Stimulated activated CD8-positive, alpha-beta memory T cell treated with anti-CD3 and anti-CD28 coated beads, Interleukin-2, amount 100 ng/mL, for 1 hour (primary cell): ENCODE data around the gene WDR45B.

Source experiments
- DNase-seq, 2 donors: peaks; one replicate each; pipeline ENCODE4 v3.0.0-alpha.2; 2020; ENCODE audit warnings: low read depth in 2 of 2

Gene WDR45B

DNA sequence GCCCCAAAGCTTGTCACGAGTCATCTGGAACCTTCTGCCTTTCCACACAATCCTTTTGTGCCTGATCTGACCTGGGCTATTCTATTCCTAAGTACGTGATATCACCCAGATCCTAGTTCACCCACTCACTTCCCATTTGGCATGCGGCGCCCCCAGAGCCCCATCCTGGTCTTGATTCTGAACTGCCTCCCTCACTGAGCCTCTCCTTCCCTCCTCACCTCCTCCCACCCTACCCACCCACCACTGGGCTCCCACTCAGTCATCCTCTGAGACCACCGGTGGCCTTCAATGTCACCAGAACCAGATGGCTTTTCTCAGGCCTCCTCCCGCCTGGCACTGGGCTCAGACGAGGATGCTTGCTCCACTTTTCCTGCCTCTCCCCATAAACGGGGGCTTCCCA lies 18.5 kb downstream of the WDR45B start:
- DNase-seq, result no peak

DNA sequence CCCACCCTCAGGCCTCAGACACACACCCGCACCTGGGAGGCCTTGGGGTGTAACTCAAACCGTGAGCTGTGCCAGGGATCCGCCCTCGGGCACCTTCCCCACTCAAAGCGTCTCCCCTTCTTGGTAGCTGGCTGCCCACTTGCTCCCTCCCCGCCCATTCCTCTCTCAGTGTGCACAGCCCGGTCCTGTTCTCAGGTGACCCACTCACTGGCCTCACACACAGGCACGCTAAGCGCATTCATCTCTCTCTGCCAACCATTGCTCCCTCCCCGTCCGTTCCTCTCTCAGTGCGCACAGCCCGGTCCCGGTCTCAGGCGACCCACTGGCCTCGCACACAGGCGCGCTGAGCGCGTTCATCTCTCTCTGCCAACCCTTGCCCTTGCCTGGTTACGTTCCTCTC lies 20.8 kb downstream of the WDR45B start:
- DNase-seq, result no peak

DNA sequence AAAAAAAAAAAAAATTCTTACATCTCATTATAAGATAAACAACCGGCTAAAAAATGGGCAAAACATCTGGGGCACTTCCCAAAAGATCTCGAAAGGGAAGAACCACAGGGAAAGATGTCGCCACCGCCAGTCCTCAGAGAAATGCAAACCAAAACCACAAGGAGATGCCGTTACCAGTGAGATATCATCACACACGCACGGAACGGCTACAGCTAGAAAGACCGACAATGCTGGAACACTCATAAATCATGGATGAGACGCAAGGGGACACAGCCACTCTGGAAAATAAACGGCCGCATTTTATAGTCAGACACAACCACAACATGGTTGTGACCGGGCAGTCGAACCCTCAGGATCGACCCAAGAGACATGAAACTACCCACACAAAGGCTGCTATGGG lies 24.5 kb downstream of the WDR45B start:
- no peak for DNase-seq

DNA sequence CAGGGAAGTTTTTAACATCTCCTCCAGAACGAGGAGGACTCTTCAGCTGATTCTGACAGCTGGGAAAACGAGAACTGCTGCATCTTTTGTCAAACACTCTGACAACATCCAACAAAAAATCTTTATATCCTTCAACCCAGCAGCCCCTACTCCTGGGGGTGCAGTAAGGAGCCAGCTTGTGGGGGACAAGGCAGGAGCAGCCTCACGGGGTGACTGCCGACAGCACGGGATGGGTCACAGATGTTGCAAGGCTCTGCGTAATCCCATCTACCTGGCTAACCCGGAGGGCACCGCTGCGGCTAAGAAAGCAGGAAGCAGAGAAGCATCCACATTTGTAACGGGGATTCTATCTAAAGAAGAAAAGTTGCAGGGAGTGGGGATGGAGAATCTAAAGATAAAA lies 28.6 kb downstream of the WDR45B start:
- DNase-seq, result no peak

DNA sequence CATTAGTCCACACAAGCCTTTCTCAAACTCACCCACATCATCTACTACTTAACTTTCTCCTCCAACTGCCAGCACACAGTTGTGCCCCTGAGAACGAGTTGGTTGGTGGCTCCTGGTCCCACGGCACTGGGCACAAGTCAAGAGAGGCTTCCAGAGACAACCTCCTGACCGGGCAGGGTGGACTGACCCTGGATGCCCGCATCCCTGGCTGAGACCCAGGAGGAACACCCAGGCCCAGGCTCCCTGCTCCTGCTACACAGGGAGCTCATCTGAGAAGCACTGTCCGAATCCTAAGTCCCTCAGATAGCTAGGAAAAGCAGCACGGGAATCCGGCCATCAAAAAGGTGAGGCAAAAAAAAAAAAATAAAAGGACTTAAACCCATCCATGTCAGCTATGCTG lies 29.0 kb downstream of the WDR45B start:
- DNase-seq, result no peak

DNA sequence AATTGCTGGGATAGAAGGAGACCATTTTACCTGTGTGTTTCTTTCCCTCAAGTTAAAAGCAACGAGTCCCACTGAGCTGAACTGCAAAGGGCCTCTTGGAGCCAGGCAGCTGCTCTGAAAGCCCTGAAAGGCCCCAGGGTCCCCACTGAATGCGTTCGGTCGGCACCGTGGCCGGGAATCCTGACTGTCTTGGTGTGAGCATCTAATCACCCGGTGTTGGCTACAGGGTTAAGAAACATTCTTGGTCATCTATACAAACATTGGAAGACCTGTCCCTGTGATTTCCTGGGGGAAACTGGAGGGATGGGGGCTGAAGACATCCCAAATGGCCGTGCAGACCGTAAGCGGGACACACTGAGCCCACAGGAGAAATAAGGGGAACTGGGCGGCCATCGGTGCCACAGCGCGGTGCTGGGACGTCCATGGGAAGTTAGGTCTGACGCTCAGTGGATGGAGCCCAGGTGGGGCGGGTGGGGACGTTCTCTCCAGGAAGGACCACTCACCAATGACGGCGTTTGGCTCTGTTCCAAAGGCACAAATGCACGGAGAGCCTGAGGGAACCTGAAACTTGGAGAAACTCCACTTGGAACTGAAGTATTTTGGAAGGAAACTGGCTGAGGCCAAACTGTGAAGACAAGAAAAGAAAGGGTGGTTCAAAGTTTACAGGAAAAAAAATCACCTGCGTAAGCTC lies 32.1 kb downstream of the WDR45B start:
- no peak for DNase-seq

DNA sequence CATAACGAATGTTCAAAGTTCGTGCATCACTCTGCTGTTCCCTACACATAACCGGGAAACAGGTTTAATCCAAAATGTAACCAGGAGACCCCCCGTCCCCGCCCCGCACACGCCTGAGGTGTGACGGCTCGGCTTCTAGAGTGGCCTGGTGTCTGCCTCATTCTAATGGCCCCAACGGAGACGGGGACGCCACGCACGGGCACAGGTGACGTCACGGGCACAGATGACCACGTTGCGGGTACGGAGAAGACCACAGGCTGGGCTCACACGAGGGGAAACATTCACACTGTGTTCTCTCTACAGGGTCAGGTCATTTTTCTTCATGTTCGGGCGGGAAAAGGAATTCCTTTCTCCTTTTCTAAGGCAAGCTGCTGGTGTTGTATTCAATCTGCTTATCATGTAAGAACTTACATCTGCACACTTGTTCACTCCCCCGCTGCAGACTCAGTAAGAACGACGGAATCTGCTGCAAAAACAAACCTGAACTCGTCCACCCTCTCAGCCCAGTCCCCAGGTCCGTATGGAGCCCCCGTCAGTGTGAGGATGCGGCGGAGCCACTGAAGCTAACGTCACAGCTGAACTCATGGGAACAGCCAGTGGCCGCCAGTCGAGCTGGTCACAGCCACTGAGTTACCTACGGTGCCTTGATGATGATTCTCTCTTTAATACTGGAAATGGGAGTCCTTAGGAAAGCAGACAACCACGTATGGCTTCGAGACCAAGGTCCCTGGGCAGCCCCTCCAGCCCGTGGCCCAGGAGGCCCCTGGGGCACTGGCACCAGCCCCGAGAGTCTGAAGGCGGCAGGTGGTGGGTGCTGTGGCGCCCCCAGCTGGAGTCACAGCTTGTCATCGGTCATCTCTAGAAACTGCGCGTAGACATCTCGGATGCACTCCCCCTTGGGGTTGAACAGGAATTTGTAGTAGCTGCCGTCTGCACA lies 32.9 kb downstream of the WDR45B start:
- no peak for DNase-seq

DNA sequence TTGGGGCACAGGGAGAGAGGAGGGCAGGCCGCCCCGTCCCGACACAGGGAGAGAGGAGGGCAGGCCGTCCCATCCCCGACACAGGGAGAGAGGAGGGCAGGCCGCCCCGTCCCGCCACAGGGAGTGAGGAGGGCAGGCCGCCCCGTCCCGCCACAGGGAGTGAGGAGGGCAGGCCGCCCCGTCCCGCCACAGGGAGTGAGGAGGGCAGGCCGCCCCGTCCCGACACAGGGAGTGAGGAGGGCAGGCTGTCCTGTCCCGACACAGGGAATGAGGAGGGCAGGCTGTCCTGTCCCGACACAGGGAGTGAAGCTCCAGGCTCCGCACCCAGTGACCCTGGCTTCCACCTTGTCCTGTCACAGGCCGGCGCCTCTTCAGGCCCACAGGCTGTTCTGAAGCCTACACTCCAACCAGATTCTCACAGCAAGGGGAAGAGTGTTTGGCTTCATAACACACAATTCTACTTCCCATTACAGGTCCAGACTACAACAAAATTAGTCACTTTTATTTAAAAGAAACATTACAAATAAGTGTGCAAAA lies 34.1 kb downstream of the WDR45B start:
- DNase-seq, result no peak

DNA sequence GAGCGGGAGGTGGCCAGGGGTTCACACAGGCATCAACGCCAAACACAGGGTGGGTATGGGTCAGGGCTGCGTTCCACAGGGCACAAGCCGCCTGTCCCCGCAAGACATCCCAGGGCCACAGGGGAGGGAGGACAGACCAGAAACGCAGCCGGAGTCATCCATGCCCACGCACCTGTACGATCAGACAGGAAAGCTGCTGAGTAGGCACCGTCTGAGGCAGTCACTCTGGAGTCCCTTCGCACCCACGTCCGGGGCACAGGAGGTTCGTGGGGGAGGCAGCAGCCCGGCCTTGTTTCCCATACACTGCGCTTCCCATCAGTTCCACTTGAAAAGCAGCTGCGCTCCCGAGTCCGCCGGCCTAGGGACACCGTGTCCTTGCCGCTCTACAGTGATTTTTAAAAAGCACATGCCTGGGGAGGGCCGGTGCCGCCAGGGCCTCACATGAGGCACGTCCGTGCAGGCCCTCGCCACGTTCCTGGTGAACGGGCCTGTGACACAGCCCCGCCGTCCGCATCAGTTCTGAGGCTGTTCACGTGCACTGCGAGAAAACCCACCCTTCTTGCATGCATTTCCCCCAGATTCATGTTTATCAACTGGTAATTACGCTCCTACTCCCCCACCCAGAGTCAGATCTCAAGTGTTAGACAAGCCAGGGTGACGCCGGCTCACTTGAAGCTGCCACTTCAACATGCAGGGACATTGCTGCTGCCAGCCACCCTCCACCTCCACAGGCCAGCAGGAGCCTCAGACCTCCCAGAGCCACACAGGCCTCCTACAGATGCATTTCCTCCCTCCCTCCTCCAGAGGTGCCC lies 34.8 kb downstream of the WDR45B start:
- DNase-seq, result no peak

DNA sequence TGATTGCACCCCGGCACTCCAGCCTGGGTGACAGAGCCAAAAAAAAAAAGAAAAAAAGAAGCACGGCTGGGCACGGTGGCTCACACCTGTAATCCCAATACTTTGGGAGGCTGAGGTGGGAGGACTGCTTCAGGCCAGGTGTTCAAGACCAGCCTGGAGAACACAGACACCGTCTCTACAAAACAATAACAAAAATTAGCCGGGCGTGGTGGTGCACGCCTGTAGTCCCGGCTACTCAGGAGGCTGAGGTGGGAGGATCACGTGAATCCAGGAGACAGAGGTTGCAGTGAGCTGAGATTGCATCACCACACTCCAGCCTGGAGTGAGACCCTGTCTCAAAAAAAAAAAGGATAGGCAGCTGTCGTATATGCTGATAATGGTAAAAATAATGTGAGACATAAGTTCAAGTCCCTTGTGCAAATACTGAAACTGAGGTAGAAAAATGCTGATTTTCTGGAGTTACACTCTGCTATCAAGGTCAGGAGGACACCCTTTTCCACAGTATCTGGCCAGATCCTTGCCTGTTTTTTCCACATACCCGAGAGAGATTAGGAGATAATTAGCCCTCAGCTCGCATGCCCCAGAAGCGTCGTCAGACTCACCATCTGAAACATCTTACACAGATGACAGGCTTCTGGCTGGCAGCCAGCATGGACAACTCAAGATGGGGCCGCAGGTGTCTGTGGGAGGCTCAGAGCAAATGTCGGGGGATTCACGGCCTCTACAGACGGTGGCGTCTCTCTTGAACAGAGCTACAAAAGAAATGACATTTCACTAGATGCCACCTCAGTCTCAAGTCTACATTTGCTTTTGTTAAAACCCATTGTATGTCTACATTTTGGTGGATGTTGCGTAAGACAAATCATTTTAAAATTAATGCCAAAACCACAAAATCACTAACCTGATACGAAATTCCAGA lies 36.8 kb downstream of the WDR45B start:
- DNase-seq, result no peak

DNA sequence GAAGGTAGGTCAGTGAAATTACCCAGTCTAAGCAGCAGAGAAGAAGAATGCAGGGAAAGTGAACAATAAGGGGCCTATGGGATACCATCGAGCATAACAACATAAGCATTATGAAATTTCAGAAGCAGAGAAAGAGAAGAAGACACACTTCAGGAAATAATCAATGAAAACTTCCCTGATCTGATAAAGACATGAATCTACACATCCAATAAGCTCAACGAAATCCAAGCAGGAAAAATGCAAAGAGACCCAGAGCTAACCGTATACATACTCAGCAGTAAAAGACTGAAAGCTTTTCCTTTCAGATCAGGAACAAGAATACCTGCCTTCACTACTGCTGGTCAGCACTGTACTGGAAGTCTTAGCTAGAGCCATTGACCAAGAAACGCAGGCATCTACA lies 38.6 kb downstream of the WDR45B start:
- no peak for DNase-seq

DNA sequence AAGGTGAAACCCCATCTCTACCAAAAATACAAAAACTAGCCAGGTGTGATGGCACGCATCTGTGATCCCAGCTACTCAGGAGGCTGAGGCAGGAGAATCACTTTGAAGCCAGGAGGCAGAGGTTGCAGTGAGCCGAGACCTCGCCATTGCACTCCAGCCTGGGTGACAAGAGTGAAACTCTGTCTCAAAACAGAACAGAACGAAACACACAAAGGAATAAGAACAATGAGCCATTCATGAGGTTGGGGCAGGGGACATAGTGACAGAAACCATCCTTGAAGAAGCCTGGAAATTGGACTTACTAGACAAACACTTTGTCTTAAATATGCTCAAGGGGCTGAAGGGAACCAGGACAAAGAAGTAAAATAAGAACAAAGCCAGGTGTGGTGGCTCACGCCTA lies 39.4 kb downstream of the WDR45B start:
- DNase-seq, result no peak

DNA sequence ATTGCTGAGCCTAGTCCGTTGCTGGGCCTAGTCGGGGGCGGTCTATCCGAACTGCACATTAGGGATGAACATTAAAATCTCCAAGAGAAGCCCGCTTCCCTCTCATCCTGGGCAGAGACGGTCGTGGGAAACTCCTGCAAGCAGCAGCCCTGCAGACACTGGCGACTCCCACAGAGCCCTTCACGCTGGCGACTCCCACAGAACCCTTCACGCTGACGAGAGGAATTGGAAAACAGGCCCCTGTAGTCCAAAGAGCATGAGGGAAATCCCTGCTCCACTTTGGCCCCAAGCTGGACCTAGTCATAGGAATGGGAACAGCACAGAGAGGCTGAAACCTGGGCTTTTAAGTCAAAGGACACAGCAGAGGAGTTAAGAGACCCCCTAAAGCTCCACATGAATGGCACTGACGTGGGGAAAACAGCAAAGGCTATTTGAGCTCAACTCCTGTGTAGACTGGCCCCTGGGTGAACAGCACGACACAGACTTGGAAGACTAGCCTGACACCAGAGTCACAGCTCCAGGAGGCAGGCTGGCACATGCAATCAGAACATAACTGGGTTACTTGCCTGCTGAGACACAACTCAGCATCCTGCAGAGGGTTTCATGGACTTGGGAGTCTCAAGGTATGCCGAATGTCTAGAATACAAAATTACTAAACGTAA lies 42.2 kb downstream of the WDR45B start:
- no peak for DNase-seq

DNA sequence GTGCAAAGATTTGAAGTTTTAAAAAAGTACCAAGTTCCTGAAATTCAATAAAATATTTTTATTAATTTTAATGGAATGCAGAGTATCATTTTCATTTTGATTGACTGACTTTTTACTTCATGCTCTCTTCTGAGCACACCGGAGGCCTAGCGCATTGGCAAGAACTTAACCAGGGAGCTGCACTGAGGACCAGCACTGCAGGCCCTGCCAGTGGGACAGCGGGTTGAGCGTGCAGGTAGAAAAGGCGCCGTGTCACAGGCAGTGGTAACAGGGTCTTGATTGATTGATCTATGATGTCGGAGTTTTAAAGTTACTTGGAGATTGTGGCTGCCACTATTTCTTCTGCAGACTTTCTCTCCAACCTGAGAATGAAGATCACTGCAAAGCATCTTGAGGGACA lies 43.7 kb downstream of the WDR45B start:
- DNase-seq, result no peak

DNA sequence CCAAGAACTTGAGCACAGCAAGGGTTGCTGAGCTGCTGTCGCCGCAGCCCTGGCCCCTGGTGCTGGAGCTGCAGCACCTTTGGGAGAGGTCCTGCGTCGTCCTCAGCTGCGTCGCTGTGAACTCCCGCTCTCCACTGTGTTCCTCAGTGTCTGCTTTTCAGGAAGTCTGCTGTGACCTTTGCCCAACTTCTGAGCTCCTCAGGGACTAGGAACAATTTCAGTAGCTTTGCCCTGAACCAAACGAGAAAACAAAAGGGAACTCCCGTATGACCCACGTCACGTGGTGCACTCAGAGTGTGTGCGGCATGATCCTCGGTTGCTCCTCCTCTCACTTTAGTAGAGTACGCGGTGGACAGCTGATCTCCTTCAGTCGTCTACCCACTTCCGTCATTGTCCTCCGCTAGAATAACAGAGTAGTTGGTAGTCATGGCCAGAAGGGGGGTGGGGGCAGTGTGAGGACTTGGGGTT lies 44.2 kb downstream of the WDR45B start:
- no peak for DNase-seq

DNA sequence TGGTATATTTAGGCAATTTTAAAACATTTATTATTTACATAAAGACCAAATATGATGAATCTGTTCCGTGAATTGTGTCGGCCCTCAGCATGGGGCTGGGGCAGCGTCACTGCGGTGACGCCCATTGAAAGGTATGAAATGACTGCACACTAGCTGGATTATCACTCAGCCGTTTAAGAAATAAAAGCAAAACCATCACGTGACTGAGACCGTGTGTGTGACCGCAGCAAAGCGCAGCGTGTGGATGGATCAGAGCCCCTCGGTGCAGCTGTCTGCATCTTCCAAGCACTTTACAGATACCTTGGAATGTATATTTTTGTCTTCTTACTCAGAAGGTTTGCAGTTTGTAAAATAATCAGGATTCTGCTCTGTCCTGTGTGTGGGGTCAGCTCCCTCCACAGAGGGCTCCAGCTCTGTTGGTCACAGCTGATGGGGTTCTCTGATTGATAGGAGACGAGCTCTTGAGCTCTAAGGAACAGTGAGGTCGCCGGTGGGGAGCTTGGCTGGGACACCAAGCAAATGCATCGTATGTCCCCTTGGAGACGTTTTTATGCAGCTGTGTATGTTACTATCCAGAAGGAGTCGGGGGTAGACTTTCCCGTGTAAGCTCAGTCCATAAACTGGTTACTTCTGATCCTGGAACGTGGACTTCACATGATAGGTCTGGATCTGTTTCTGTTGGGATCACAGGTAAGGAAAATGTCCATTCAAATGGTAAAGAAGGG lies 45.1 kb downstream of the WDR45B start:
- no peak for DNase-seq

DNA sequence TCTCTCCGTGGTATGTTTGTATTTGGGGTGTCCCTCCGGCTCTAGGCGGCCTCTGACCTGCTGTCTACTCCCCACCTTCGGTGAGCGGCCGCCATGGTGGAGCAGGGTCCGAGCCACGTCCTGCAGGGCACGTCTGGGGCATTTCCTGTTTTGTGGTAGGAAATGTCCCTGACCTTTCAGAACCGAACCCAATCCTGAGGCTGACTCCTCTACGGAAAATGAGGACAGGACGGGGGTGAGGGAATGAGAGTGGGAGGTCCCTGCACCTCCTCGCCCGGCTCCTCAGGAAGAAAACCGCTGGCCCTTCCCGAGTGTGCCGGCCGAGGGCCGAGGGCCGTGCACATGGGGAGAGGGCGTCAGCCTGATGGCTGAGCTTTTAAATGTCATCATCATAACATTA lies 45.8 kb downstream of the WDR45B start:
- DNase-seq, result no peak

DNA sequence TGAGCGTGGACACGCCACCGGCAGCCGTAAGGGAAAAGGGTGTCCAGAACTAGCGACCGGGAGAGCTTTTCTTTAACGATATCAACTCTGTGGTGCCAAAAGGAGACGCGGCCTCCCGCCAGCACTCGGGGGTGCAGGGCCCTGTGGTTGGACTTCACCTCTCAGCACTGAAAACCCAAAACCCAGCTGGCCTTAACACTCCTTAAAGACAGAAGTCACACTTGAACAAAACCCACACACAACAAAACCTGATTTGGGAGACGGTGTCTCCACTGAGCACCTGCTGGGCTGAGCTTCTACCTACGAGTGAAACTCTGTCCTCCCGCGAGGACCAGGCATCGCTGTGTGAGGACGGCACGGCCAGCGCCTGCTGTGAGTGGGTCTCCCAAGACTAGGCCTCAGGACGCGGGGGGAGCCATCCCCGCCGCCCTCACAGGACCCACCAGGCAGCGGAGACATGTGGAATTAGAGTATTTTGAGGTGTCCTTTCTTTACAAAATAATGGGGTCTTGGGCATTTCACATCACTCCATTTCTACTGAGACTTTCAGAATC lies 46.7 kb downstream of the WDR45B start:
- no peak for DNase-seq

DNA sequence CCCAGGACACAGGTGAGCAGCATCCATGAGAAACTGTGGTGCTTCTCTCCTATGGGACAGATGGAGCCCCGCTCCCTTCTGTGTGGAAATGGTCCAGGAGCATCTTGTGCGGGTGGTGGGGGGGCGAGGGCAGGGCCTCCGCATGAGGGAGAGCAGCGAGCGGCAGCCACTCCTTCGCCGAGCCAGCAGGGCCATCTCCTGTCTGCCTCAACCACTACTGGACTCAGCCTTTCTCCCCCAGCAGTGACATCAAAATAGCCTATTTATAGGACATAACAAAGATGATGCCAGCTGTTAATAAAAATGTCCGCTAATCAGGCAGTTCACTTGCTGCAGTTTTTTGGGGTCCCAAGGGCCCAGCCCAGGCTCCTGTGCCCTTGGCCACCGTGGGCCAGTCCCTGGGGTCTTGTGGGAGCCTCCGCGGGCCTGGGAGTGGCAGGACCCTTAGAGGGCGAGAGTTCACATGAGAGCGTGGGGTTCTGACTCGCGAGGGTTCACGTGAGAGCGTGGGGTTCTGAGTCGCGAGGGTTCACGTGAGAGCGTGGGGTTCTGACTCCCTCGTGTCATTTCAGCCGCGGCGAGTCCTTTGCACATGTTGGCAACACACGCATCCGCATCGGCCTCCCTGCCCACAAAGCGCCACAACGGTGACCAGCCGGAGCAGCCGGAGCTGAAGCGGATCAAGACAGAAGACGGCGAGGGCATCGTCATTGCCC lies 47.4 kb downstream of the WDR45B start:
- DNase-seq, result no peak
